ENCODE data around the gene IFT22.

The IFT22 gene

GRCh38 chr7:101321491-101322401, at the start of gene IFT22:
IFT22 (minus strand) TSS chr7:101321812; CDS start chr7:101321709, 103 bp downstream.
- TF ChIP-seq YY1 (IDR thresholded peaks at IDR 0.05; ENCODE audit: low read depth) (peak; percentile 40; the same call in 1 of the 2 replicates), EP300 (IDR thresholded peaks at IDR 0.05; ENCODE audit: borderline replicate concordance) (no peak), REST (IDR thresholded peaks at IDR 0.05; ENCODE audit: low read depth) (no peak), TEAD4 (IDR thresholded peaks at IDR 0.05) (peak; percentile 32; the same call in 1 of the 2 replicates), ZBTB7A (IDR thresholded peaks at IDR 0.05; ENCODE audit: low read depth) (no peak), USF1 (IDR thresholded peaks at IDR 0.05) (no peak), TCF12 (IDR thresholded peaks at IDR 0.05; ENCODE audit: low read depth) (0 out of 2 replicates have a peak, but pooled peaks have one; percentile 18), CREB1 (IDR thresholded peaks at IDR 0.05; ENCODE audit: low read depth) (no peak), MAX (IDR thresholded peaks at IDR 0.05) (0 out of 2 replicates have a peak, but pooled peaks have one; percentile 18), RAD21 (IDR thresholded peaks at IDR 0.05; ENCODE audit: low read depth) (peak; percentile 42), NFIC (IDR thresholded peaks at IDR 0.05) (no peak), EGR1 (IDR thresholded peaks at IDR 0.05) (no peak), TAF1 (IDR thresholded peaks at IDR 0.05; ENCODE audit: low read depth) (peak; percentile 87), CEBPB (IDR thresholded peaks at IDR 0.05) (no peak), FOXM1 (IDR thresholded peaks at IDR 0.05; ENCODE audit: borderline replicate concordance, low read depth) (no peak)

- TF ChIP-seq FOXM1 (IDR thresholded peaks at IDR 0.05; ENCODE audit: borderline replicate concordance, low read depth) (no peak), REST (IDR thresholded peaks at IDR 0.05; ENCODE audit: low read depth) (no peak), RAD21 (IDR thresholded peaks at IDR 0.05; ENCODE audit: low read depth) (no peak), MAX (IDR thresholded peaks at IDR 0.05) (no peak), CEBPB (IDR thresholded peaks at IDR 0.05) (no peak), TAF1 (IDR thresholded peaks at IDR 0.05; ENCODE audit: low read depth) (no peak), TEAD4 (IDR thresholded peaks at IDR 0.05) (no peak), ZBTB7A (IDR thresholded peaks at IDR 0.05; ENCODE audit: low read depth) (no peak), TCF12 (IDR thresholded peaks at IDR 0.05; ENCODE audit: low read depth) (no peak), NFIC (IDR thresholded peaks at IDR 0.05) (no peak), EGR1 (IDR thresholded peaks at IDR 0.05) (no peak), CREB1 (IDR thresholded peaks at IDR 0.05; ENCODE audit: low read depth) (no peak), USF1 (IDR thresholded peaks at IDR 0.05) (no peak), EP300 (IDR thresholded peaks at IDR 0.05; ENCODE audit: borderline replicate concordance) (no peak), YY1 (IDR thresholded peaks at IDR 0.05; ENCODE audit: low read depth) (no peak)
Observed at GRCh38 chr7:101370836-101371235, 49.2 kb upstream of the IFT22 start.

GRCh38 chr7:101368422-101369165, 47.0 kb upstream of the IFT22 start:
- TF ChIP-seq ZBTB7A (IDR thresholded peaks at IDR 0.05; ENCODE audit: low read depth) (no peak), MAX (IDR thresholded peaks at IDR 0.05) (no peak), REST (IDR thresholded peaks at IDR 0.05; ENCODE audit: low read depth) (no peak), USF1 (IDR thresholded peaks at IDR 0.05) (no peak), CEBPB (IDR thresholded peaks at IDR 0.05) (no peak), NFIC (IDR thresholded peaks at IDR 0.05) (no peak), FOXM1 (IDR thresholded peaks at IDR 0.05; ENCODE audit: borderline replicate concordance, low read depth) (no peak), EP300 (IDR thresholded peaks at IDR 0.05; ENCODE audit: borderline replicate concordance) (no peak), RAD21 (IDR thresholded peaks at IDR 0.05; ENCODE audit: low read depth) (no peak), YY1 (IDR thresholded peaks at IDR 0.05; ENCODE audit: low read depth) (no peak)

All from Ishikawa (cell line).